Measurements from ENCODE around the gene CDC34.

Gene CDC34

GRCh38 chr19:543910-544608 is 12.5 kb downstream of the CDC34 start, which contains the start of gene GZMM:
Gene GZMM, plus strand, starts transcription at chr19:544053. Its CDS starts 19 bp downstream, at chr19:544072.
- Histone ChIP-seq H3K4me1 (ENCODE audit: control insufficient read depth in 2 of 2, insufficient read depth in 2 of 2, low read length in 2 of 2) (no peaks in the 10 kb centered on the region), H3K27ac (ENCODE audit: low read depth in 2 of 2, low read length in 2 of 2) (no peak within 1 kb of the TSS), H3K27me3 (ENCODE audit: control insufficient read depth in 2 of 2, insufficient read depth in 2 of 2, low read length in 2 of 2) (peaks cover 0 to 4% of the 10 kb centered on the region in 2 donors), H3K36me3 (ENCODE audit: control insufficient read depth in 2 of 2, insufficient read depth in 2 of 2, low read length in 2 of 2) (peaks cover 0 to 8% of the 10 kb centered on the region in 2 donors), H3K9me3 (ENCODE audit: control insufficient read depth in 2 of 2, low read length in 2 of 2) (no peaks in the 10 kb centered on the region), H3K4me3 (ENCODE audit: low read length in 2 of 2) (peak within 1 kb of the TSS in 1 of 2 donors; percentile 9), H3K9ac (ENCODE audit: low read depth in 1 of 2, low read length in 2 of 2) (no peak within 1 kb of the TSS)

GRCh38 chr19:547117-547516 is 15.6 kb downstream of the CDC34 start:
- Histone ChIP-seq H3K27ac (ENCODE audit: low read depth in 2 of 2, low read length in 2 of 2) (no peak overlapping the region), H3K36me3 (ENCODE audit: control insufficient read depth in 2 of 2, insufficient read depth in 2 of 2, low read length in 2 of 2) (peaks cover 0 to 2% of the 10 kb centered on the region in 2 donors), H3K4me3 (ENCODE audit: low read length in 2 of 2) (no peak overlapping the region), H3K9me3 (ENCODE audit: control insufficient read depth in 2 of 2, low read length in 2 of 2) (no peaks in the 10 kb centered on the region), H3K4me1 (ENCODE audit: control insufficient read depth in 2 of 2, insufficient read depth in 2 of 2, low read length in 2 of 2) (peaks cover 3 to 9% of the 10 kb centered on the region in 2 donors), H3K9ac (ENCODE audit: low read depth in 1 of 2, low read length in 2 of 2) (no peak overlapping the region), H3K27me3 (ENCODE audit: control insufficient read depth in 2 of 2, insufficient read depth in 2 of 2, low read length in 2 of 2) (peaks cover 0 to 4% of the 10 kb centered on the region in 2 donors)

- H3K27me3 ChIP-seq (ENCODE audit: control insufficient read depth in 2 of 2, insufficient read depth in 2 of 2, low read length in 2 of 2), result peaks cover 0 to 4% of the 10 kb centered on the region in 2 donors
These were observed 16.5 kb downstream of the CDC34 start for GRCh38 chr19:547836-548720.

GRCh38 chr19:548886-549830 is 17.6 kb downstream of the CDC34 start:
- H3K27me3 ChIP-seq (ENCODE audit: control insufficient read depth in 2 of 2, insufficient read depth in 2 of 2, low read length in 2 of 2), result peaks cover 0 to 4% of the 10 kb centered on the region in 2 donors
- no peaks in the 10 kb centered on the region for H3K36me3 ChIP-seq (ENCODE audit: control insufficient read depth in 2 of 2, insufficient read depth in 2 of 2, low read length in 2 of 2)
- H3K4me3 ChIP-seq (ENCODE audit: low read length in 2 of 2), result no peak overlapping the region
- no peak overlapping the region for H3K27ac ChIP-seq (ENCODE audit: low read depth in 2 of 2, low read length in 2 of 2)
- H3K9me3 ChIP-seq (ENCODE audit: control insufficient read depth in 2 of 2, low read length in 2 of 2), result no peaks in the 10 kb centered on the region
- peaks cover 3 to 13% of the 10 kb centered on the region in 2 donors for H3K4me1 ChIP-seq (ENCODE audit: control insufficient read depth in 2 of 2, insufficient read depth in 2 of 2, low read length in 2 of 2)
- H3K9ac ChIP-seq (ENCODE audit: low read depth in 1 of 2, low read length in 2 of 2), result no peak overlapping the region

More at GRCh38 chr19:547836-548720, 16.5 kb downstream of the CDC34 start:
- Histone ChIP-seq H3K4me1 (ENCODE audit: control insufficient read depth in 2 of 2, insufficient read depth in 2 of 2, low read length in 2 of 2) (peaks cover 3 to 13% of the 10 kb centered on the region in 2 donors), H3K9ac (ENCODE audit: low read depth in 1 of 2, low read length in 2 of 2) (no peak overlapping the region), H3K27ac (ENCODE audit: low read depth in 2 of 2, low read length in 2 of 2) (no peak overlapping the region), H3K4me3 (ENCODE audit: low read length in 2 of 2) (no peak overlapping the region), H3K36me3 (ENCODE audit: control insufficient read depth in 2 of 2, insufficient read depth in 2 of 2, low read length in 2 of 2) (no peaks in the 10 kb centered on the region), H3K9me3 (ENCODE audit: control insufficient read depth in 2 of 2, low read length in 2 of 2) (no peaks in the 10 kb centered on the region)

GRCh38 chr19:554817-555216 is 23.3 kb downstream of the CDC34 start:
- Histone ChIP-seq H3K27ac (ENCODE audit: low read depth in 2 of 2, low read length in 2 of 2) (no peak overlapping the region), H3K9me3 (ENCODE audit: control insufficient read depth in 2 of 2, low read length in 2 of 2) (no peaks in the 10 kb centered on the region), H3K36me3 (ENCODE audit: control insufficient read depth in 2 of 2, insufficient read depth in 2 of 2, low read length in 2 of 2) (no peaks in the 10 kb centered on the region), H3K4me1 (ENCODE audit: control insufficient read depth in 2 of 2, insufficient read depth in 2 of 2, low read length in 2 of 2) (peaks cover 9 to 21% of the 10 kb centered on the region in 2 donors), H3K4me3 (ENCODE audit: low read length in 2 of 2) (no peak overlapping the region), H3K9ac (ENCODE audit: low read depth in 1 of 2, low read length in 2 of 2) (no peak overlapping the region), H3K27me3 (ENCODE audit: control insufficient read depth in 2 of 2, insufficient read depth in 2 of 2, low read length in 2 of 2) (no peaks in the 10 kb centered on the region)

- H3K27me3 ChIP-seq (ENCODE audit: control insufficient read depth in 2 of 2, insufficient read depth in 2 of 2, low read length in 2 of 2), result no peaks in the 10 kb centered on the region
- H3K4me1 ChIP-seq (ENCODE audit: control insufficient read depth in 2 of 2, insufficient read depth in 2 of 2, low read length in 2 of 2), result peaks cover 9 to 21% of the 10 kb centered on the region in 2 donors
- no peaks in the 10 kb centered on the region for H3K36me3 ChIP-seq (ENCODE audit: control insufficient read depth in 2 of 2, insufficient read depth in 2 of 2, low read length in 2 of 2)
- no peak overlapping the region for H3K4me3 ChIP-seq (ENCODE audit: low read length in 2 of 2)
- no peak overlapping the region for H3K9ac ChIP-seq (ENCODE audit: low read depth in 1 of 2, low read length in 2 of 2)
- no peaks in the 10 kb centered on the region for H3K9me3 ChIP-seq (ENCODE audit: control insufficient read depth in 2 of 2, low read length in 2 of 2)
- peak overlapping the region; percentile 55 to 63 for H3K27ac ChIP-seq (ENCODE audit: low read depth in 2 of 2, low read length in 2 of 2)
These were observed 23.9 kb downstream of the CDC34 start for GRCh38 chr19:555474-555808.

- Histone ChIP-seq H3K27me3 (ENCODE audit: control insufficient read depth in 2 of 2, insufficient read depth in 2 of 2, low read length in 2 of 2) (no peaks in the 10 kb centered on the region), H3K9ac (ENCODE audit: low read depth in 1 of 2, low read length in 2 of 2) (peak overlapping the region; percentile 14 to 64), H3K4me3 (ENCODE audit: low read length in 2 of 2) (peak overlapping the region in 1 of 2 donors; percentile 54), H3K9me3 (ENCODE audit: control insufficient read depth in 2 of 2, low read length in 2 of 2) (no peaks in the 10 kb centered on the region), H3K36me3 (ENCODE audit: control insufficient read depth in 2 of 2, insufficient read depth in 2 of 2, low read length in 2 of 2) (no peaks in the 10 kb centered on the region), H3K4me1 (ENCODE audit: control insufficient read depth in 2 of 2, insufficient read depth in 2 of 2, low read length in 2 of 2) (peaks cover 7 to 15% of the 10 kb centered on the region in 2 donors), H3K27ac (ENCODE audit: low read depth in 2 of 2, low read length in 2 of 2) (peak overlapping the region; percentile 76 to 81)
These were observed 25.2 kb downstream of the CDC34 start for GRCh38 chr19:556611-557382.

- H3K9me3 ChIP-seq (ENCODE audit: control insufficient read depth in 2 of 2, low read length in 2 of 2), result no peaks in the 10 kb centered on the region
- no peak overlapping the region for H3K27ac ChIP-seq (ENCODE audit: low read depth in 2 of 2, low read length in 2 of 2)
- H3K4me3 ChIP-seq (ENCODE audit: low read length in 2 of 2), result no peak overlapping the region
- H3K9ac ChIP-seq (ENCODE audit: low read depth in 1 of 2, low read length in 2 of 2), result no peak overlapping the region
- H3K36me3 ChIP-seq (ENCODE audit: control insufficient read depth in 2 of 2, insufficient read depth in 2 of 2, low read length in 2 of 2), result no peaks in the 10 kb centered on the region
- peaks cover 7 to 8% of the 10 kb centered on the region in 2 donors for H3K4me1 ChIP-seq (ENCODE audit: control insufficient read depth in 2 of 2, insufficient read depth in 2 of 2, low read length in 2 of 2)
- no peaks in the 10 kb centered on the region for H3K27me3 ChIP-seq (ENCODE audit: control insufficient read depth in 2 of 2, insufficient read depth in 2 of 2, low read length in 2 of 2)
These were observed 27.3 kb downstream of the CDC34 start for GRCh38 chr19:558770-559439.

- H3K36me3 ChIP-seq (ENCODE audit: control insufficient read depth in 2 of 2, insufficient read depth in 2 of 2, low read length in 2 of 2), result no peaks in the 10 kb centered on the region
- H3K9ac ChIP-seq (ENCODE audit: low read depth in 1 of 2, low read length in 2 of 2), result no peak overlapping the region
- no peak overlapping the region for H3K4me3 ChIP-seq (ENCODE audit: low read length in 2 of 2)
- no peaks in the 10 kb centered on the region for H3K9me3 ChIP-seq (ENCODE audit: control insufficient read depth in 2 of 2, low read length in 2 of 2)
- H3K4me1 ChIP-seq (ENCODE audit: control insufficient read depth in 2 of 2, insufficient read depth in 2 of 2, low read length in 2 of 2), result peaks cover 7 to 8% of the 10 kb centered on the region in 2 donors
- H3K27ac ChIP-seq (ENCODE audit: low read depth in 2 of 2, low read length in 2 of 2), result no peak overlapping the region
- no peaks in the 10 kb centered on the region for H3K27me3 ChIP-seq (ENCODE audit: control insufficient read depth in 2 of 2, insufficient read depth in 2 of 2, low read length in 2 of 2)
These were observed 28.6 kb downstream of the CDC34 start for GRCh38 chr19:560121-560520.

Measured in mucosa of rectum (tissue), 2 donors.